Stimulated activated CD4-positive, alpha-beta T cell treated with anti-CD3 and anti-CD28 coated beads, Interleukin-2, amount 100 ng/mL, for 48 hours (primary cell): Measurements from ENCODE around the gene IL12A.

ENCODE experiments used
- DNase-seq, 2 donors: peaks; one replicate each; pipeline ENCODE4 v3.0.0-alpha.2; 2020

Gene IL12A

GRCh38 chr3:159988617-159989271 lies at the start of gene IL12A:
TSS of gene IL12A (plus strand) at chr3:159988835.
- peak; percentile 77 to 81 for DNase-seq

- no peak for DNase-seq
These were observed 47.3 kb upstream of the IL12A start for GRCh38 chr3:159941038-159942000.

GRCh38 chr3:159944781-159945180 lies 43.9 kb upstream of the IL12A start:
- DNase-seq: no peak

- DNase-seq: no peak
These were observed 42.7 kb upstream of the IL12A start for GRCh38 chr3:159945930-159946329.

- no peak for DNase-seq
These were observed 41.4 kb upstream of the IL12A start for GRCh38 chr3:159947220-159947619.

GRCh38 chr3:159948429-159949144 lies 40.0 kb upstream of the IL12A start:
- no peak for DNase-seq

GRCh38 chr3:159950156-159950898 lies 38.3 kb upstream of the IL12A start:
- DNase-seq: no peak

GRCh38 chr3:159951540-159951939 lies 37.1 kb upstream of the IL12A start:
- no peak for DNase-seq

GRCh38 chr3:159953325-159954085 lies 35.1 kb upstream of the IL12A start:
- DNase-seq: no peak

GRCh38 chr3:159960188-159961148 lies 28.2 kb upstream of the IL12A start:
- no peak for DNase-seq

- no peak for DNase-seq
These were observed 24.3 kb upstream of the IL12A start for GRCh38 chr3:159964166-159964973.

GRCh38 chr3:159971311-159971710 lies 17.3 kb upstream of the IL12A start:
- DNase-seq: no peak

- no peak for DNase-seq
These were observed 11.3 kb upstream of the IL12A start for GRCh38 chr3:159977295-159977694.

GRCh38 chr3:159978353-159978752 lies 10.3 kb upstream of the IL12A start:
- no peak for DNase-seq

GRCh38 chr3:159978918-159979703 lies 9.5 kb upstream of the IL12A start:
- no peak for DNase-seq

GRCh38 chr3:159982442-159982974 lies 6.1 kb upstream of the IL12A start:
- DNase-seq: no peak

GRCh38 chr3:159987291-159987711 lies 1.3 kb upstream of the IL12A start:
- peak in 1 of 2 donors; percentile 9 for DNase-seq
